Esophagus muscularis mucosa (tissue), 3 donors: Measurements from ENCODE around the gene CNTN5.

ENCODE experiments used
- CTCF ChIP-seq, 3 experiments: fragments of 200-600 bp in 2 of 3; fragments of 450-650 bp in 1 of 3; sonication (generic) in 2 of 3; IDR thresholded peaks; one replicate each; pipeline ENCODE4 v1.5.1; 2017 to 2019; ENCODE audit warnings: antibody characterized with exemption in 3 of 3, mild to moderate bottlenecking in 2 of 3, moderate library complexity in 1 of 3
- POLR2A ChIP-seq: fragments of 450-650 bp; IDR thresholded peaks from one replicate; pipeline ENCODE4 v1.6.1; 2017; ENCODE audit warnings: antibody characterized with exemption, moderate library complexity, mild to moderate bottlenecking, low read depth
- POLR2AphosphoS5 ChIP-seq, 2 donors: sonication (generic); formaldehyde crosslinking; IDR thresholded peaks; one replicate each; pipeline ENCODE4 v1.6.1; 2017; ENCODE audit warnings: antibody characterized with exemption in 2 of 2

- no peak for TF ChIP-seq CTCF (IDR thresholded peaks at IDR 0.05)
- TF ChIP-seq POLR2AphosphoS5 (IDR thresholded peaks at IDR 0.05), result no peak
- no peak for TF ChIP-seq POLR2A
Observed at GRCh38 chr11:99208813-99209212, 188.1 kb downstream of the CNTN5 start.
